Vagina (tissue), 2 donors: ENCODE data around the gene SLC19A1. TPM values are rescaled to one million over a fixed set of nuclear protein-coding genes. Genes with fewer than 3 reads are reported as not detected.

Experiments
- DNase-seq, 2 donors: peaks; one replicate each; pipeline ENCODE4 v3.0.0-alpha.2; 2017; ENCODE audit errors: extremely low spot score in 2 of 2
- H3K27ac ChIP-seq: fragments of 200-600 bp; sonication (generic); one replicate; pipeline ENCODE4 v1.5.1; 2019
- H3K27me3 ChIP-seq: fragments of 200-600 bp; sonication (generic); one replicate; pipeline ENCODE4 v1.5.1; 2019
- H3K36me3 ChIP-seq, 2 donors: fragments of 200-600 bp; sonication (generic); one replicate each; pipeline ENCODE4 v1.5.1; 2017 to 2019
- H3K4me1 ChIP-seq: fragments of 200-600 bp; sonication (generic); one replicate; pipeline ENCODE4 v1.5.1; 2019
- H3K4me3 ChIP-seq, 2 donors: fragments of 200-600 bp; sonication (generic); 1 replicate in 1 of 2; 2 replicates in 1 of 2; pipeline ENCODE4 v1.5.1; 2016 to 2019
- H3K9me3 ChIP-seq: fragments of 200-600 bp; sonication (generic); one replicate; pipeline ENCODE4 v1.5.1; 2019
- CTCF ChIP-seq, 3 experiments: fragments of 450-650 bp in 2 of 3; fragments of 200-600 bp in 1 of 3; sonication (generic) in 1 of 3; IDR thresholded peaks; one replicate each; pipeline ENCODE4 v1.5.1; 2017 to 2019; ENCODE audit warnings: antibody characterized with exemption in 3 of 3, mild to moderate bottlenecking in 2 of 3, moderate library complexity in 2 of 3
- POLR2A ChIP-seq, 2 donors: fragments of 450-650 bp; IDR thresholded peaks; one replicate each; pipeline ENCODE4 v1.6.1; 2017; ENCODE audit warnings: antibody characterized with exemption in 2 of 2, mild to moderate bottlenecking in 2 of 2, moderate library complexity in 2 of 2
- POLR2AphosphoS5 ChIP-seq, 2 donors: sonication (generic); formaldehyde crosslinking; IDR thresholded peaks; one replicate each; pipeline ENCODE4 v1.9.0; 2017; ENCODE audit warnings: antibody characterized with exemption in 2 of 2, mild to moderate bottlenecking in 2 of 2, low read depth in 1 of 2; ENCODE audit not compliant: insufficient read depth in 1 of 2
- intact Hi-C: fragments of 100-400 bp; cut with DNase I; formaldehyde crosslinking; loops from one replicate; pipeline ENCODE4 v1.15.1; 2023
- total RNA-seq: library from RNA; depleted of rRNA; stranded (reverse); fragments of >200 nt; gene quantifications from one replicate; pipeline ENCODE4 v1.2.3, GENCODE V29; 2016

Gene SLC19A1
- total RNA-seq, 1 donor from 2014 or later = 4.9 TPM

- Histone ChIP-seq H3K9me3 (no peaks in the 10 kb centered on the region), H3K27ac (no peak overlapping the region), H3K27me3 (no peaks in the 10 kb centered on the region), H3K36me3 (no peaks in the 10 kb centered on the region), H3K4me1 (no peaks in the 10 kb centered on the region), H3K4me3 (no peak overlapping the region)
- no peak for DNase-seq
- TF ChIP-seq POLR2A (IDR thresholded peaks at IDR 0.05) (no peak), POLR2AphosphoS5 (IDR thresholded peaks at IDR 0.05; ENCODE audit: insufficient read depth in 1 of 2, low read depth in 1 of 2) (no peak), CTCF (IDR thresholded peaks at IDR 0.05) (no peak)
- intact Hi-C loops = no loop called here
Measured at GRCh38 chr21:45576838-45577737, 34.8 kb upstream of the SLC19A1 start.

- intact Hi-C loops = no loop called here
- no peak overlapping the region for H3K4me3 ChIP-seq
- no peak for DNase-seq
- no peaks in the 10 kb centered on the region for H3K27me3 ChIP-seq
- no peaks in the 10 kb centered on the region for H3K4me1 ChIP-seq
- no peak overlapping the region for H3K27ac ChIP-seq
- H3K9me3 ChIP-seq = no peaks in the 10 kb centered on the region
- TF ChIP-seq CTCF (IDR thresholded peaks at IDR 0.05) = no peak
- TF ChIP-seq POLR2A (IDR thresholded peaks at IDR 0.05) = no peak
- no peak for TF ChIP-seq POLR2AphosphoS5 (IDR thresholded peaks at IDR 0.05; ENCODE audit: insufficient read depth in 1 of 2, low read depth in 1 of 2)
- no peaks in the 10 kb centered on the region for H3K36me3 ChIP-seq
Measured at GRCh38 chr21:45575993-45576837, 34.0 kb upstream of the SLC19A1 start.

- intact Hi-C loops = no loop called here
- H3K9me3 ChIP-seq = no peaks in the 10 kb centered on the region
- DNase-seq = no peak
- no peaks in the 10 kb centered on the region for H3K36me3 ChIP-seq
- no peak overlapping the region for H3K4me3 ChIP-seq
- H3K27me3 ChIP-seq = no peaks in the 10 kb centered on the region
- no peaks in the 10 kb centered on the region for H3K4me1 ChIP-seq
- TF ChIP-seq POLR2A (IDR thresholded peaks at IDR 0.05) (no peak), POLR2AphosphoS5 (IDR thresholded peaks at IDR 0.05; ENCODE audit: insufficient read depth in 1 of 2, low read depth in 1 of 2) (no peak), CTCF (IDR thresholded peaks at IDR 0.05) (no peak)
- H3K27ac ChIP-seq = no peak overlapping the region
Measured at GRCh38 chr21:45575304-45575992, 33.2 kb upstream of the SLC19A1 start.

- H3K4me3 ChIP-seq = no peak overlapping the region
- DNase-seq = no peak
- no peaks in the 10 kb centered on the region for H3K36me3 ChIP-seq
- H3K27ac ChIP-seq = no peak overlapping the region
- no peaks in the 10 kb centered on the region for H3K4me1 ChIP-seq
- no peaks in the 10 kb centered on the region for H3K9me3 ChIP-seq
- no peak for TF ChIP-seq POLR2A (IDR thresholded peaks at IDR 0.05)
- TF ChIP-seq POLR2AphosphoS5 (IDR thresholded peaks at IDR 0.05; ENCODE audit: insufficient read depth in 1 of 2, low read depth in 1 of 2) = no peak
- TF ChIP-seq CTCF (IDR thresholded peaks at IDR 0.05) = no peak
- H3K27me3 ChIP-seq = no peaks in the 10 kb centered on the region
- intact Hi-C loops = no loop called here
Measured at GRCh38 chr21:45574691-45575090, 32.5 kb upstream of the SLC19A1 start.
